GM12878 (cell line): ENCODE results near the gene NPIPA5. TPM values are rescaled to one million over a fixed set of nuclear protein-coding genes. Genes with fewer than 3 reads are reported as not detected.

ENCODE experiments used
- ATAC-seq: fragments of 200-7000 bp; cut with Tn5 transposase; 3 replicates; pipeline ENCODE4 v1.9.1; 2020; ENCODE audit warnings: mild to moderate bottlenecking, moderate library complexity
- BruUV-seq: library from RNA; stranded (reverse); fragments of 400-500 nt; replicated peaks from 2 replicates; lab custom pipeline; 2021; lab: Mats Ljungman, UMichigan
- CTCF ChIA-PET: fragments of 300-600 bp; sonication (Branson Sonifier 250); formaldehyde crosslinking; extraction: SDS; loops from one replicate; lab custom pipeline; 2021; ENCODE audit warnings: inconsistent platforms; lab: Yijun Ruan, JAX
- POLR2A ChIA-PET: fragments of 350-600 bp; formaldehyde crosslinking; extraction: SDS; loops from one replicate; lab custom pipeline; 2021; ENCODE audit warnings: inconsistent platforms; lab: Charles Lee
- RAD21 ChIA-PET: fragments of 300-600 bp; sonication (Branson Sonifier 250); formaldehyde crosslinking; loops from one replicate; lab custom pipeline; 2023; ENCODE audit warnings: antibody characterized with exemption; ENCODE audit not compliant: unreplicated experiment; lab: Charles Lee
- SMC1A ChIA-PET: fragments of 300-600 bp; sonication (Branson Sonifier 250); formaldehyde crosslinking; loops from one replicate; lab custom pipeline; 2023; ENCODE audit not compliant: unreplicated experiment, uncharacterized antibody; lab: Charles Lee
- DNase-seq: peaks from one replicate; pipeline ENCODE4 v3.0.0-alpha.2; 2011; ENCODE audit warnings: low read depth, low spot score
- FAIRE-seq: peaks from 3 replicates; lab custom pipeline; 2011; peaks lifted over from hg19 to GRCh38; lab: Jason Lieb, UNC
- H2AFZ ChIP-seq: 2 replicates; pipeline ENCODE4 v1.6.0; 2011; ENCODE audit warnings: low read depth, low read length, control low read depth; ENCODE audit not compliant: control insufficient read depth
- H3K27ac ChIP-seq: 2 replicates; pipeline ENCODE4 v1.5.1; 2011; ENCODE audit warnings: control low read depth; ENCODE audit not compliant: control insufficient read depth, insufficient read depth
- H3K27me3 ChIP-seq, 2 experiments: replicated peaks in 1 of 2; 2 replicates each; pipeline versions ENCODE4 v1.6.0 to v1.6.1; 2011; ENCODE audit warnings: low read length in 1 of 2; ENCODE audit not compliant: control insufficient read depth in 2 of 2, insufficient read depth in 2 of 2
- H3K36me3 ChIP-seq, 2 experiments: 2 replicates each; pipeline ENCODE4 v1.5.1; 2011; ENCODE audit warnings: low read length in 1 of 2; ENCODE audit not compliant: control insufficient read depth in 2 of 2, insufficient read depth in 2 of 2
- H3K4me1 ChIP-seq: 2 replicates; pipeline ENCODE4 v1.6.1; 2011; ENCODE audit warnings: mild to moderate bottlenecking, low read length, moderate library complexity, mixed read lengths; ENCODE audit not compliant: control insufficient read depth, insufficient read depth
- H3K4me2 ChIP-seq: 2 replicates; pipeline ENCODE4 v1.6.0; 2011; ENCODE audit warnings: control low read depth; ENCODE audit not compliant: control insufficient read depth, insufficient read depth
- H3K4me3 ChIP-seq: fragments of 200-600 bp; sonication (generic); 2 replicates; pipeline ENCODE4 v1.5.1; 2016
- H3K79me2 ChIP-seq: 2 replicates; pipeline ENCODE4 v1.6.0; 2011; ENCODE audit warnings: low read length; ENCODE audit not compliant: control insufficient read depth, insufficient read depth
- H3K9ac ChIP-seq: 2 replicates; pipeline ENCODE4 v1.8.0; 2011; ENCODE audit warnings: low read length, control low read depth, mixed read lengths; ENCODE audit not compliant: control insufficient read depth, insufficient read depth
- H3K9me3 ChIP-seq: replicated peaks from 3 replicates; pipeline ENCODE4 v1.5.1; 2011; ENCODE audit warnings: mild to moderate bottlenecking, low read length; ENCODE audit not compliant: control insufficient read depth, insufficient read depth
- H4K20me1 ChIP-seq: 2 replicates; pipeline ENCODE4 v1.6.0; 2011; ENCODE audit not compliant: control insufficient read depth, insufficient read depth
- ASH2L ChIP-seq: fragments of 300-600, 200-600 bp; sonication (generic); IDR thresholded peaks from 2 replicates; pipeline ENCODE4 v1.6.1; 2017; ENCODE audit warnings: low read depth, mild to moderate bottlenecking, borderline replicate concordance
- BHLHE40 ChIP-seq, 2 experiments: fragments of 450-650 bp in 1 of 2; IDR thresholded peaks; 2 replicates each; pipeline ENCODE4 v1.6.1; 2011 to 2017; ENCODE audit warnings: low read depth in 2 of 2, borderline replicate concordance in 1 of 2, improper control_type of control experiment in 1 of 2, low read length in 1 of 2, mild to moderate bottlenecking in 1 of 2
- LARP7 ChIP-seq: fragments of 450-650 bp; IDR thresholded peaks from 2 replicates; pipeline ENCODE4 v1.6.1; 2017; ENCODE audit warnings: mild to moderate bottlenecking
- MYB ChIP-seq: fragments of 150-350 bp; IDR thresholded peaks from 2 replicates; pipeline ENCODE4 v1.6.1; 2014; ENCODE audit warnings: mild to moderate bottlenecking, low read depth, low read length, borderline replicate concordance
- POLR2A ChIP-seq: IDR thresholded peaks from 2 replicates; pipeline ENCODE4 v1.6.1; 2011; ENCODE audit warnings: low read depth, mild to moderate bottlenecking, low read length
- POU2F2 ChIP-seq: IDR thresholded peaks from 3 replicates; pipeline ENCODE4 v1.6.1; 2011; ENCODE audit warnings: low read depth, mild to moderate bottlenecking, low read length, borderline replicate concordance
- RUNX3 ChIP-seq: IDR thresholded peaks from 2 replicates; pipeline ENCODE4 v1.6.1; 2012; ENCODE audit warnings: low read length, inconsistent platforms
- SMAD5 ChIP-seq: IDR thresholded peaks from 2 replicates; pipeline ENCODE4 v1.6.1; 2016; ENCODE audit warnings: antibody characterized with exemption, low read depth
- SMARCA5 ChIP-seq: fragments of 450-650 bp; IDR thresholded peaks from 2 replicates; pipeline ENCODE4 v1.6.1; 2017; ENCODE audit warnings: mild to moderate bottlenecking
- TBL1XR1 ChIP-seq: IDR thresholded peaks from 2 replicates; pipeline ENCODE4 v1.6.1; 2012; ENCODE audit warnings: low read depth, low read length, improper control_type of control experiment
- TCF3 ChIP-seq: IDR thresholded peaks from 2 replicates; pipeline ENCODE4 v1.6.1; 2012; ENCODE audit warnings: low read depth, mild to moderate bottlenecking, low read length, borderline replicate concordance; ENCODE audit not compliant: insufficient read depth
- YBX1 ChIP-seq: fragments of 450-650 bp; IDR thresholded peaks from 2 replicates; pipeline ENCODE4 v1.6.1; 2016; ENCODE audit warnings: antibody characterized with exemption
- ZNF24 ChIP-seq: fragments of 450-650 bp; IDR thresholded peaks from 2 replicates; pipeline ENCODE4 v1.6.1; 2017; ENCODE audit warnings: antibody characterized with exemption, mild to moderate bottlenecking
- ZNF384 ChIP-seq: IDR thresholded peaks from 2 replicates; pipeline ENCODE4 v1.6.1; 2012; ENCODE audit warnings: low read depth, mild to moderate bottlenecking, low read length, improper control_type of control experiment, borderline replicate concordance
- WGBS: methylation state at CpG from one replicate; pipeline ENCODE4 v1.1.6; 2016; ENCODE audit warnings: low lambda C conversion rate; ENCODE audit not compliant: insufficient replicate concordance, insufficient coverage; ENCODE audit errors: missing lambda C conversion rate; 5-methylcytosine and 5-hydroxymethylcytosine counted together
- in situ Hi-C: fragments of 300-500 bp; cut with MboI; formaldehyde crosslinking; loops from 9 replicates; pipeline ENCODE4 v1.14.3; 2018; ENCODE audit warnings: mixed read lengths
- intact Hi-C: fragments of 100-400 bp; cut with micrococcal nuclease; formaldehyde crosslinking; loops from one replicate; pipeline ENCODE4 v1.14.2; 2022; ENCODE audit not compliant: unreplicated experiment
- polyA plus RNA-seq, 11 experiments: library from polyadenylated mRNA; depleted of rRNA in 4 of 11; unstranded in 6 of 11; stranded (reverse) in 5 of 11; fragments of >200 nt; fragmentation: Nextera tagmentation in 4 of 11; fragmentation: Illumina TruSeq in 1 of 11; extraction: Ambion mirVana in 4 of 11; extraction: Trizol in 1 of 11; gene quantifications; 1 replicate in 1 of 11; 2 replicates in 10 of 11; pipeline versions ENCODE4 v1.2.1 to v1.2.3, GENCODE V29; 2011 to 2016; ENCODE audit warnings: inconsistent platforms in 2 of 11, missing spikeins in 2 of 11, low read depth in 1 of 11
- total RNA-seq, 4 experiments: library from RNA; depleted of rRNA in 3 of 4; stranded (reverse); fragments of >200 nt in 3 of 4; fragmentation: Illumina TruSeq in 1 of 4; extraction: Trizol in 1 of 4; gene quantifications; 2 replicates each; pipeline versions ENCODE4 v1.2.1 to v1.2.3, GENCODE V29; 2013 to 2021
- TF ChIP-seq, protein P1 (sequence below): fragments of 450-650 bp; IDR thresholded peaks from 2 replicates; pipeline ENCODE4 v1.6.1; 2017; ENCODE audit warnings: mild to moderate bottlenecking

NPIPA5 gene
- total and polyA plus RNA-seq, 10 of the 15 experiments (the other 5 are each of a cell fraction or from before 2014, with no cell fraction given): 1.2 to 12.1 (median 3.6) TPM

DNA sequence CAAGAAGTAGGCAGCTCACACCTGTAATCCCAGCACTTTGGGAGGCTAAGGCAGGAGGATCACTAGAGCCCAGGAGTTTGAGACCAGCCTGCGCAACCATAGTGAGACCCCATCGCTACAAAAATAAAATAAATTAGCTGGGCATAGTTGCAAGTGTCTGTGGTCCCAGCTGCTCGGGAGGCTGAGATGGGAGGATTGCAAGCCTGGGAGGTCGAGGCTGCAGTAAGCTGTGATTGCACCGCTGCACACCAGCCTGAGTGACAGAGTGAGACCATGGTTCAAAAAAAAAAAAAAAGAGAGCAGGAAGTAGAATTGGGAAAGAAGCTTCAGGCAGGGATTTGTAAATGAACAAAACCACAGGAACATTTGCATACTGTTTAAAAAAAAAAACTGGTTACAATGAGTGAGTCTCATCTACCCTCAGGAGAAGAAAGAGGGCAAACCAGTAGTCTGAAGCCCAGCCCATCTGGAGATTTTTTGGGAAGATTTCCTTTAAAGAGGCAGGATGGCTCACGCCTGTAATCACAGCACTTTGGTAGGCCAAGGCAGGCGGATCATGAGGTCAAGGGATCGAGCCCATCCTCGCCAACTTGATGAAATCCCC is 25.4 kb upstream of the NPIPA5 start:
- peak overlapping the region; percentile 7; the same call in 1 of the 2 replicates for H3K4me2 ChIP-seq
- intact Hi-C loops: no loop called here

DNA sequence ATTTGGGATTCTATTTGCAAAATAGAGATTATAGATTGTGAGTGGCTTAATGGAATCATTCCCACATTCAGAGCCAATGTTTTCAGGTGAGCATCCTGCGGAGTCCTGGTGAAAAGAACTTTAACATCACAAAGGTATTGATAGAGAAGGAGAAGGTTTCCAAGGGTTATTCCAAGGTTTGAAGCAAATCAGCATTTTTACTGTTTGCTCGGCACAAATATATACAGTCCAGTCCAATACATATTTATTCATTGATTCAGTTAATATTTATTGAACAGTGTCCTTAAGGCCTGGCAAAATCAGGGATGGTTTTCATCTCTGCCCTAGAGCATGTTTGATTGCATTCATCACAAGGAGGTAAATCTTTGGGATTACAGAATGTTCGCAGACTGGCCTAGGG is 23.9 kb upstream of the NPIPA5 start:
- H3K27me3 ChIP-seq: no peaks in the 10 kb centered on the region
- H2AFZ ChIP-seq: no peak overlapping the region
- intact Hi-C loops (no loop called here), in situ Hi-C loops (loop anchor here (25.0 kb wide), 1 partner anchor 590 kb away; no protein-coding TSS in a partner anchor)
- DNase-seq (no peak), ATAC-seq (no peak), FAIRE-seq (no peak)
- no peaks in the 10 kb centered on the region for H4K20me1 ChIP-seq
- no peak overlapping the region for H3K4me2 ChIP-seq
- no peaks in the 10 kb centered on the region for H3K79me2 ChIP-seq
- BruUV-seq: no TSS peak
- H3K4me1 ChIP-seq: peaks cover 10% of the 10 kb centered on the region
- CTCF ChIA-PET: no interaction called here
- RAD21 ChIA-PET: no interaction called here
- POLR2A ChIA-PET: interaction anchor here (0.6 kb wide), 1 partner anchor 169 kb away, joined by 3 read pairs; no protein-coding TSS in a partner anchor
- SMC1A ChIA-PET: no interaction called here
- H3K9me3 ChIP-seq: no peaks in the 10 kb centered on the region
- WGBS: 94% methylated on average over 3 of the region's 3 CpGs
- no peak overlapping the region for H3K9ac ChIP-seq
- no peak overlapping the region for H3K27ac ChIP-seq
- no peaks in the 10 kb centered on the region for H3K36me3 ChIP-seq
- no peak overlapping the region for H3K4me3 ChIP-seq
- TF ChIP-seq, protein P1, sequence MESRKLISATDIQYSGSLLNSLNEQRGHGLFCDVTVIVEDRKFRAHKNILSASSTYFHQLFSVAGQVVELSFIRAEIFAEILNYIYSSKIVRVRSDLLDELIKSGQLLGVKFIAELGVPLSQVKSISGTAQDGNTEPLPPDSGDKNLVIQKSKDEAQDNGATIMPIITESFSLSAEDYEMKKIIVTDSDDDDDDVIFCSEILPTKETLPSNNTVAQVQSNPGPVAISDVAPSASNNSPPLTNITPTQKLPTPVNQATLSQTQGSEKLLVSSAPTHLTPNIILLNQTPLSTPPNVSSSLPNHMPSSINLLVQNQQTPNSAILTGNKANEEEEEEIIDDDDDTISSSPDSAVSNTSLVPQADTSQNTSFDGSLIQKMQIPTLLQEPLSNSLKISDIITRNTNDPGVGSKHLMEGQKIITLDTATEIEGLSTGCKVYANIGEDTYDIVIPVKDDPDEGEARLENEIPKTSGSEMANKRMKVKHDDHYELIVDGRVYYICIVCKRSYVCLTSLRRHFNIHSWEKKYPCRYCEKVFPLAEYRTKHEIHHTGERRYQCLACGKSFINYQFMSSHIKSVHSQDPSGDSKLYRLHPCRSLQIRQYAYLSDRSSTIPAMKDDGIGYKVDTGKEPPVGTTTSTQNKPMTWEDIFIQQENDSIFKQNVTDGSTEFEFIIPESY: no peak
- no peak for TF ChIP-seq SMAD5
- TF ChIP-seq TBL1XR1: no peak
- TF ChIP-seq POLR2A: no peak
- no peak for TF ChIP-seq LARP7
- no peak for TF ChIP-seq ZNF24
- TF ChIP-seq ASH2L: no peak
- no peak for TF ChIP-seq YBX1

More for the DNA sequence above, 25.4 kb upstream of the NPIPA5 start:
- Histone ChIP-seq H2AFZ (peak overlapping the region; percentile 11; the same call in 1 of the 2 replicates), H3K4me3 (no peak overlapping the region), H4K20me1 (no peaks in the 10 kb centered on the region), H3K79me2 (no peaks in the 10 kb centered on the region), H3K4me1 (peaks cover 10% of the 10 kb centered on the region), H3K9me3 (no peaks in the 10 kb centered on the region), H3K27ac (no peak overlapping the region), H3K36me3 (no peaks in the 10 kb centered on the region), H3K27me3 (no peaks in the 10 kb centered on the region), H3K9ac (no peak overlapping the region)
- DNase-seq: no peak
- 18% methylated on average over 9 of the region's 9 CpGs for WGBS
- no peak; the same call in 2 of the 3 replicates for ATAC-seq
- ChIA-PET POLR2A (no interaction called here), SMC1A (no interaction called here), CTCF (interaction anchor here (0.7 to 0.9 kb wide), 3 partner anchors 148 to 649 kb away, joined by 3 read pairs; no protein-coding TSS in a partner anchor), RAD21 (no interaction called here)
- in situ Hi-C loops: loop anchor here (25.0 kb wide), 1 partner anchor 591 kb away; no protein-coding TSS in a partner anchor
- no TSS peak for BruUV-seq
- no peak for TF ChIP-seq TCF3
- TF ChIP-seq SMARCA5: no peak
- TF ChIP-seq POU2F2: peak; percentile 58; the same call in 2 of the 3 replicates
- TF ChIP-seq MYB: no peak
- no peak for TF ChIP-seq BHLHE40 (IDR thresholded peaks at IDR 0.05; ENCODE audit: borderline replicate concordance in 1 of 2, low read depth in 2 of 2, low read length in 1 of 2)
- peak; percentile 36 for TF ChIP-seq ZNF384
- TF ChIP-seq RUNX3: peak; percentile 25; the same call in 1 of the 2 replicates
- no peak for FAIRE-seq
